ENCODE data around the gene APEH. TPM values are rescaled to one million over a fixed set of nuclear protein-coding genes. Genes with fewer than 3 reads are reported as not detected.

APEH gene
- total and polyA plus RNA-seq, 2 donors (not counting 1 experiment from before 2014, with no cell fraction given) = 52.6 to 137 TPM

DNA sequence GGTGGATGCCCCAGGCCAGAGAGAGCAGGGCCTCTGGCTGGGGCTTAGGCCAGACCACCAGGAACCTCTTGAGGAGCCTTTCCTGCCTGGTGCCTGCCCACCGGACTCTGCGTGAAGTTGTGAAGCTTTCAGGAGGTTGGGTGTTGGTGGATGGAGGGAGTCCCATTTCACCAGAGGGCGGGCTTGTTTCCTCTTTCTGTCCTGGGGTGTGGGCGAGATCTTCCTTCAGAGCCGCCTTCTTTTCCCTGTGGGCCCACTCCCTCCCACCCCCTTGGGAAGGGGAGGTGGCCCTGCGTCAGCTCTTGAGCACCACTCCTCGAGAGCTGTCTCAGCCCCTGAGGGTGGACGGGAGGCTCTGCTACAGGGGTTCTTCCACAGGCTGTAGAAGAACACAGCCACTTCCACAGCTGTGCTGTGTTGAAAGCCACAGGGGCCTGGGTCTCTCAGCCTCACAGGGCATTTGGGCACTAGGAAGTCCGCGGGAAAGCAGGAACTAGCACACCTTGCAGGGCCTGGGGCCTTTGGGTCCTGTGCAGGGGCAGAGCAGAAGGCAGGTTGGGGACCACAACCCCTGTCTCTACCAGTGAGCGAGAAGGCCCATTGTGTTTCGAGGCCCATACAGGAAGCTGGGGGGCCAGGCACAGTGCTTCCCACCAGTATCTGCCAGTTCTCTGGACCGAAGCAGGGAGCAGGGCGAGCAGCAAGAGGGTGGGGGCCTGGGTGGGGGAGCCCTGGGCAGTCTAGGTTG, 43.2 kb downstream of the APEH start:
- no peak for DNase-seq (ENCODE audit: low read depth in 2 of 2)
- no peak overlapping the region for H3K4me2 ChIP-seq (ENCODE audit: extremely low read depth, insufficient read depth, low read length)
- H3K9me3 ChIP-seq (ENCODE audit: control insufficient read depth, insufficient read depth, low read depth, low read length) = no peaks in the 10 kb centered on the region
- H3K27ac ChIP-seq (ENCODE audit: insufficient read depth, low read length) = no peak overlapping the region
- peaks cover 25% of the 10 kb centered on the region for H3K36me3 ChIP-seq (ENCODE audit: control insufficient read depth, insufficient read depth, low read length)
- H3K4me1 ChIP-seq (ENCODE audit: control insufficient read depth, extremely low read depth, insufficient read depth, low read length) = peaks cover 5% of the 10 kb centered on the region
- no peak overlapping the region for H2AFZ ChIP-seq (ENCODE audit: low read length)
- H3K27me3 ChIP-seq (ENCODE audit: control insufficient read depth, insufficient read depth, low read length) = no peaks in the 10 kb centered on the region
- no peak overlapping the region for H3K9ac ChIP-seq (ENCODE audit: insufficient read depth, low read length)
- no peak overlapping the region for H3K4me3 ChIP-seq (replicated peaks in 1 of 4; ENCODE audit: control extremely low read depth in 1 of 4, insufficient read depth in 1 of 4, low read depth in 3 of 4, low read length in 4 of 4)
- TF ChIP-seq EZH2 (IDR thresholded peaks at IDR 0.05; ENCODE audit: low read length, missing control alignments) = no peak
- TF ChIP-seq, protein P1, sequence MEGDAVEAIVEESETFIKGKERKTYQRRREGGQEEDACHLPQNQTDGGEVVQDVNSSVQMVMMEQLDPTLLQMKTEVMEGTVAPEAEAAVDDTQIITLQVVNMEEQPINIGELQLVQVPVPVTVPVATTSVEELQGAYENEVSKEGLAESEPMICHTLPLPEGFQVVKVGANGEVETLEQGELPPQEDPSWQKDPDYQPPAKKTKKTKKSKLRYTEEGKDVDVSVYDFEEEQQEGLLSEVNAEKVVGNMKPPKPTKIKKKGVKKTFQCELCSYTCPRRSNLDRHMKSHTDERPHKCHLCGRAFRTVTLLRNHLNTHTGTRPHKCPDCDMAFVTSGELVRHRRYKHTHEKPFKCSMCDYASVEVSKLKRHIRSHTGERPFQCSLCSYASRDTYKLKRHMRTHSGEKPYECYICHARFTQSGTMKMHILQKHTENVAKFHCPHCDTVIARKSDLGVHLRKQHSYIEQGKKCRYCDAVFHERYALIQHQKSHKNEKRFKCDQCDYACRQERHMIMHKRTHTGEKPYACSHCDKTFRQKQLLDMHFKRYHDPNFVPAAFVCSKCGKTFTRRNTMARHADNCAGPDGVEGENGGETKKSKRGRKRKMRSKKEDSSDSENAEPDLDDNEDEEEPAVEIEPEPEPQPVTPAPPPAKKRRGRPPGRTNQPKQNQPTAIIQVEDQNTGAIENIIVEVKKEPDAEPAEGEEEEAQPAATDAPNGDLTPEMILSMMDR (conservative IDR thresholded peaks at IDR 0.05 in 1 of 2, IDR thresholded peaks at IDR 0.05 in 1 of 2; ENCODE audit: low read depth in 1 of 2, low read length in 2 of 2) = no peak
- H4K20me1 ChIP-seq (ENCODE audit: control insufficient read depth, extremely low read depth, insufficient read depth, low read length) = no peaks in the 10 kb centered on the region
- peaks cover 3% of the 10 kb centered on the region for H3K79me2 ChIP-seq (ENCODE audit: control insufficient read depth, insufficient read depth, low read length)

GRCh38 chr3:49717959-49718857, 44.1 kb downstream of the APEH start:
- no peak for TF ChIP-seq EZH2 (IDR thresholded peaks at IDR 0.05; ENCODE audit: low read length, missing control alignments)
- TF ChIP-seq, protein P1 (conservative IDR thresholded peaks at IDR 0.05 in 1 of 2, IDR thresholded peaks at IDR 0.05 in 1 of 2; ENCODE audit: low read depth in 1 of 2, low read length in 2 of 2) = no peak
- H3K4me2 ChIP-seq (ENCODE audit: extremely low read depth, insufficient read depth, low read length) = no peak overlapping the region

DNA sequence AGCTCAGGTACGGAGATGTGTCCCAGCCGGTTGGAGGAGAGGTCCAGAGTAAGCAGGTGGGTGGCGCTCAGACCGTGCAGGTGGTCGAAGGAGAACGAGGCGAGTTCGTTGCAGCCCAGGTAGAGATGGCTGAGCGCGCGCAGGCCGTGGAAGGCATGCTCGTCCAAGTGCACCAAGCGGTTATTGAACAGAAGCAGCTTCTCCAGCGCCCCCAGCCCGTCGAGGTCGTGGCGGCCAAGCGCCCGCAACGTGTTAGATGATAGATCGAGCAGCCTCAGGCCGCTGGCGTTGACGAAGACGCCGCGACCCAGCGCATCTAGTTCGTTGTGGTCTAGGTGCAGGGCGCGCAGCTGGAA, 44.7 kb downstream of the APEH start:
- TF ChIP-seq, protein P1 (conservative IDR thresholded peaks at IDR 0.05 in 1 of 2, IDR thresholded peaks at IDR 0.05 in 1 of 2; ENCODE audit: low read depth in 1 of 2, low read length in 2 of 2) = no peak
- TF ChIP-seq EZH2 (IDR thresholded peaks at IDR 0.05; ENCODE audit: low read length, missing control alignments) = no peak
- Histone ChIP-seq H3K9ac (ENCODE audit: insufficient read depth, low read length) (no peak overlapping the region), H3K9me3 (ENCODE audit: control insufficient read depth, insufficient read depth, low read depth, low read length) (no peaks in the 10 kb centered on the region), H2AFZ (ENCODE audit: low read length) (no peak overlapping the region), H3K27ac (ENCODE audit: insufficient read depth, low read length) (no peak overlapping the region), H3K79me2 (ENCODE audit: control insufficient read depth, insufficient read depth, low read length) (peaks cover 16% of the 10 kb centered on the region), H3K36me3 (ENCODE audit: control insufficient read depth, insufficient read depth, low read length) (peaks cover 25% of the 10 kb centered on the region), H3K4me3 (replicated peaks in 1 of 4; ENCODE audit: control extremely low read depth in 1 of 4, insufficient read depth in 1 of 4, low read depth in 3 of 4, low read length in 4 of 4) (peak overlapping the region; percentile 43 to 58 (median 48)), H3K4me2 (ENCODE audit: extremely low read depth, insufficient read depth, low read length) (peak overlapping the region; percentile 93), H3K4me1 (ENCODE audit: control insufficient read depth, extremely low read depth, insufficient read depth, low read length) (peaks cover 8% of the 10 kb centered on the region), H4K20me1 (ENCODE audit: control insufficient read depth, extremely low read depth, insufficient read depth, low read length) (no peaks in the 10 kb centered on the region), H3K27me3 (ENCODE audit: control insufficient read depth, insufficient read depth, low read length) (no peaks in the 10 kb centered on the region)
- peak in 1 of 2 donors; percentile 16 for DNase-seq (ENCODE audit: low read depth in 2 of 2)

More at GRCh38 chr3:49717959-49718857, 44.1 kb downstream of the APEH start:
- no peaks in the 10 kb centered on the region for H3K27me3 ChIP-seq (ENCODE audit: control insufficient read depth, insufficient read depth, low read length)
- H3K4me1 ChIP-seq (ENCODE audit: control insufficient read depth, extremely low read depth, insufficient read depth, low read length) = peaks cover 8% of the 10 kb centered on the region
- H3K9me3 ChIP-seq (ENCODE audit: control insufficient read depth, insufficient read depth, low read depth, low read length) = no peaks in the 10 kb centered on the region
- peaks cover 11% of the 10 kb centered on the region for H3K79me2 ChIP-seq (ENCODE audit: control insufficient read depth, insufficient read depth, low read length)
- no peak overlapping the region for H3K4me3 ChIP-seq (replicated peaks in 1 of 4; ENCODE audit: control extremely low read depth in 1 of 4, insufficient read depth in 1 of 4, low read depth in 3 of 4, low read length in 4 of 4)
- no peak for DNase-seq (ENCODE audit: low read depth in 2 of 2)
- H4K20me1 ChIP-seq (ENCODE audit: control insufficient read depth, extremely low read depth, insufficient read depth, low read length) = no peaks in the 10 kb centered on the region
- H3K9ac ChIP-seq (ENCODE audit: insufficient read depth, low read length) = no peak overlapping the region
- H3K36me3 ChIP-seq (ENCODE audit: control insufficient read depth, insufficient read depth, low read length) = peaks cover 25% of the 10 kb centered on the region
- H3K27ac ChIP-seq (ENCODE audit: insufficient read depth, low read length) = no peak overlapping the region
- H2AFZ ChIP-seq (ENCODE audit: low read length) = no peak overlapping the region

Measured in fibroblast of lung (primary cell).